Kidney (tissue), 14 donors: ENCODE results near the gene RAB6B. TPM values are rescaled to one million over a fixed set of nuclear protein-coding genes. Genes with fewer than 3 reads are reported as not detected.

Experiments
- DNase-seq, 5 donors: peaks; one replicate each; pipeline ENCODE4 v3.0.0-alpha.2; 2013 to 2020
- FAIRE-seq: peaks from 2 replicates; lab custom pipeline; 2012; peaks lifted over from hg19 to GRCh38; lab: Jason Lieb, UNC
- H3K27ac ChIP-seq, 2 donors: one replicate each; pipeline ENCODE4 v1.7.0; 2013; ENCODE audit warnings: low read depth in 2 of 2, low read length in 2 of 2, inconsistent platforms in 1 of 2
- H3K27me3 ChIP-seq: one replicate; pipeline ENCODE4 v1.7.1; 2013; ENCODE audit warnings: low read length, inconsistent platforms; ENCODE audit not compliant: control insufficient read depth, insufficient read depth
- H3K36me3 ChIP-seq, 3 donors: one replicate each; pipeline versions ENCODE4 v1.7.0 to v1.7.1; 2013; ENCODE audit warnings: low read length in 3 of 3, control low read depth in 1 of 3, inconsistent platforms in 1 of 3; ENCODE audit not compliant: insufficient read depth in 3 of 3, control insufficient read depth in 2 of 3
- H3K4me1 ChIP-seq, 3 donors: one replicate each; pipeline versions ENCODE4 v1.7.0 to v1.7.1; 2013; ENCODE audit warnings: low read length in 3 of 3, inconsistent platforms in 1 of 3, low read depth in 1 of 3; ENCODE audit not compliant: control insufficient read depth in 2 of 3, insufficient read depth in 2 of 3
- H3K4me3 ChIP-seq, 3 donors: one replicate each; pipeline versions ENCODE4 v1.7.0 to v1.8.1; 2013; ENCODE audit warnings: low read length in 3 of 3, control low read depth in 1 of 3, inconsistent platforms in 1 of 3
- H3K9ac ChIP-seq, 3 donors: one replicate each; pipeline versions ENCODE4 v1.7.0 to v1.7.1; 2013; ENCODE audit warnings: low read length in 3 of 3, control low read depth in 1 of 3, inconsistent platforms in 1 of 3
- H3K9me3 ChIP-seq, 3 donors: one replicate each; pipeline versions ENCODE4 v1.7.0 to v1.7.1; 2013; ENCODE audit warnings: low read length in 3 of 3, control low read depth in 1 of 3, inconsistent platforms in 1 of 3; ENCODE audit not compliant: control insufficient read depth in 2 of 3, insufficient read depth in 1 of 3
- intact Hi-C: fragments of 100-400 bp; cut with DNase I; formaldehyde crosslinking; loops from one replicate; pipeline ENCODE4 v1.11.1; 2022
- polyA plus RNA-seq: library from polyadenylated mRNA; stranded (reverse); fragments of 350-450 nt; fragmentation: Illumina TruSeq; extraction: RNeasy Lipid Tissue Mini Kit (QIAGEN cat#74804); gene quantifications from one replicate; pipeline ENCODE4 v1.2.3, GENCODE V29; 2014; ENCODE audit warnings: low read depth, low replicate concordance; ENCODE audit not compliant: insufficient read depth
- total RNA-seq: library from RNA; stranded (reverse); fragmentation: NEBNext Ultra II Directional; extraction: Animal tissue kit (Norgen Biotek cat#: 25700); gene quantifications from one replicate; pipeline ENCODE4 v1.2.1, GENCODE V29; 2021
- TF ChIP-seq, protein P1 (sequence below): IDR thresholded peaks from 3 replicates; pipeline ENCODE4 v1.5.1; 2012; ENCODE audit warnings: mild to moderate bottlenecking, moderate library complexity, borderline replicate concordance; ENCODE audit not compliant: insufficient read depth; ENCODE audit errors: extremely low read depth
- donor health status: control.
- donor health status: control.
- donor health status: control.
- donor health status: control.
- donor health status: control.
- donor health status: DM: yes; HTN: yes; CAD: no.
- donor health status: Normal renal cell carcinoma (clear cell type).

RAB6B gene
- total and polyA plus RNA-seq, 2 donors from 2014 or later: 6.6 to 17.7 TPM

DNA sequence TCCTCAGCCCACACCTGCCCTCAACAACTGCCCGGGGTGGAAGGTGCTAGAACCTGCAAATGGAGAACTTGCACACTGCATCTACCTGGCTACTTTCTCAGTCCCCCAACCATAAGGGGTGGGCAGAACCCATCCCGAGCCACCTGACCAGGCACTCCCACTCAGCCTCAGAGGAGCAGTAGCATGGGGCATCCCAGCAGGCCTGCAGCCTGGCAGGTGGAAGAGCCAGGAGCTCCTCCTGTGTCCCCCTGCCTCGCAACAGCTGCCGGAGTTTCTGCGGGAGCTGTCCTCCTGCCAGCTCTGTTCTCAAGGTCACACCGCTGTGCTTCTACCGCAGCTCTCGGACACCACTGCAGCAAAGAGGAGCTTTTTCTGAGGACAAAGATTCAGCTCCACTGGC, 27.5 kb downstream of the RAB6B start:
- TF ChIP-seq, protein P1, sequence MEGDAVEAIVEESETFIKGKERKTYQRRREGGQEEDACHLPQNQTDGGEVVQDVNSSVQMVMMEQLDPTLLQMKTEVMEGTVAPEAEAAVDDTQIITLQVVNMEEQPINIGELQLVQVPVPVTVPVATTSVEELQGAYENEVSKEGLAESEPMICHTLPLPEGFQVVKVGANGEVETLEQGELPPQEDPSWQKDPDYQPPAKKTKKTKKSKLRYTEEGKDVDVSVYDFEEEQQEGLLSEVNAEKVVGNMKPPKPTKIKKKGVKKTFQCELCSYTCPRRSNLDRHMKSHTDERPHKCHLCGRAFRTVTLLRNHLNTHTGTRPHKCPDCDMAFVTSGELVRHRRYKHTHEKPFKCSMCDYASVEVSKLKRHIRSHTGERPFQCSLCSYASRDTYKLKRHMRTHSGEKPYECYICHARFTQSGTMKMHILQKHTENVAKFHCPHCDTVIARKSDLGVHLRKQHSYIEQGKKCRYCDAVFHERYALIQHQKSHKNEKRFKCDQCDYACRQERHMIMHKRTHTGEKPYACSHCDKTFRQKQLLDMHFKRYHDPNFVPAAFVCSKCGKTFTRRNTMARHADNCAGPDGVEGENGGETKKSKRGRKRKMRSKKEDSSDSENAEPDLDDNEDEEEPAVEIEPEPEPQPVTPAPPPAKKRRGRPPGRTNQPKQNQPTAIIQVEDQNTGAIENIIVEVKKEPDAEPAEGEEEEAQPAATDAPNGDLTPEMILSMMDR: no peak
- no peak overlapping the region for H3K4me3 ChIP-seq
- H3K27ac ChIP-seq: no peak overlapping the region
- DNase-seq (peak; percentile 31 to 43 (median 34)), FAIRE-seq (no peak)
- peaks cover 0 to 2% (median 0%) of the 10 kb centered on the region in 3 donors for H3K4me1 ChIP-seq
- H3K27me3 ChIP-seq: no peaks in the 10 kb centered on the region
- intact Hi-C loops: no loop called here
- H3K36me3 ChIP-seq: no peaks in the 10 kb centered on the region
- H3K9ac ChIP-seq: no peak overlapping the region
- no peaks in the 10 kb centered on the region for H3K9me3 ChIP-seq

DNA sequence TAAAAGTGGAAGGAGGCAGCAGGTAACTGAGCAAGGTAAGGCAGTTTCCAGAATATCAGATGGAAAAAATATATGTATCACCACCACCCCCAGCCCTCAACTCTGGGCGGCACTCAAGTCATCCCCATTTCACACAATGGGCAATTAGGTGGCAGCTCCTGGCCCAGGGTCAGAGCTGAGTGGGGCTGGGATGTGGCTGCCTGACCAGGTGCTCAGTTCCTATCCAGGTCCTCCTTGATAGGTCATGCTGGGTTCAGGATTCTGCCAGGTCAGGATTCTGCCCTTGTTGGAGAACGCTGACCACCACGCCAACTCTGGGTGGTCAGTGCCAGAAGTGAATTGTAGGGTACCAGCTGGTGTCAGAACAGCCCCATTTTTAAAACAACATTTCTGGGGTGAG, 29.5 kb downstream of the RAB6B start:
- Histone ChIP-seq H3K4me1 (peaks cover 0 to 2% (median 0%) of the 10 kb centered on the region in 3 donors), H3K27ac (no peak overlapping the region), H3K9me3 (no peaks in the 10 kb centered on the region), H3K9ac (no peak overlapping the region), H3K4me3 (no peak overlapping the region), H3K27me3 (no peaks in the 10 kb centered on the region), H3K36me3 (no peaks in the 10 kb centered on the region)
- no peak for FAIRE-seq
- TF ChIP-seq, protein P1: no peak
- DNase-seq: peak in 2 of 5 donors; percentile 9 to 24
- intact Hi-C loops: no loop called here

DNA sequence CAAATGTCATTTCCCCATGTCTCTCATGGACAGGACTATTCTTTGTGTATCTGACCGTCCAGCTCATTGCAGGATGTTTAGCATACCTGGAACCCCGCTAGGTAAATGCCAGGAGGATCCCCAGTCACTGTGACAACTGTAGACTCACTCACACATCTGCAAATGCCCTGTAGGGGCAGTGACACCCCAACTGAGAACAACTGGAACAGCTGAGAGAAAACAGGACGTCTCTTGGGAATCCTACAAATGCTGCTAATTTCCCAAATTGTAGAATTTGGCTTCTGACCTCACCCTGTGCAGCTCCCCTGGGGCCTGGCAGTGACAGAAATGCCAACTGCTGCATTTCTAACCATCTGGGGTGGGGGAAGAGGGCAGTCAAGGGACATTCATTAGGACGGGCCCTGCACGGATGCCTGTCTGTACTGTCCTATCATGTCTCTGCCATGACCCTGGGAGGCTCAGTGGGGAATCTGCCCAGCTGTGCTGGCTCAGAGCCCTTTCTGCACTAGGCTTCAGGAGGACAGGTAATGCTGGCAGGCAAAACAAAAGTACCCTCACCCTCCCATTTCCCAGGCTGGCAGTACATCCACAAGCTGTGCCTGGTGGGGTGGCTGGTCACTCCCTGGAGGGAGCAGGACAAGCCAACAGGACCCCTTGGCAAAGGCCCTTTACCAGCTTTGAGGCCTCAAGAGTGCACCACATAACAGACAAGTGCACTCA, 30.4 kb downstream of the RAB6B start:
- FAIRE-seq: no peak
- DNase-seq: peak in 2 of 5 donors; percentile 7 to 12
- Histone ChIP-seq H3K9me3 (no peaks in the 10 kb centered on the region), H3K4me1 (peaks cover 0 to 2% (median 0%) of the 10 kb centered on the region in 3 donors), H3K4me3 (no peak overlapping the region), H3K36me3 (no peaks in the 10 kb centered on the region), H3K27ac (no peak overlapping the region), H3K27me3 (no peaks in the 10 kb centered on the region), H3K9ac (no peak overlapping the region)
- intact Hi-C loops: no loop called here
- TF ChIP-seq, protein P1: no peak

DNA sequence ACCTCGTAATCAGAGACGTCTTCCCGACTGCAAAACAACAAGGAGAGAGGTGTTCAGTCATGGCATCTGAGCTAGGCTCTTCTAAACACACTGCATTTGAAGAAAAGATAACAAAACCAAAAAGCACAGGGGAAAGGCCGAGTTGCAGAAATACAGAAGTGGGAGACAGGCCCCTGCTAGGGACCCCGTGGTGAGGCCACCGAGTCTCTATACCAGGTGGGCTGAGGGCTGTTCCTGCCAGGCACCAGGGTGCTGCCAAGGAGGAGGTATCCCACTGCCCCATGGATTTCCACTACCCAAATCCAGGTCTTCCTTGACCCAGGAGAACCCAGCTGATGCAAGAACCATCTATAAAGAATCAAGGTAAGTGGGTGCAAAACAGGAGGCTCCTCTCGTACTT, 31.1 kb downstream of the RAB6B start:
- Histone ChIP-seq H3K4me3 (no peak overlapping the region), H3K27me3 (no peaks in the 10 kb centered on the region), H3K4me1 (peaks cover 0 to 2% (median 0%) of the 10 kb centered on the region in 3 donors), H3K36me3 (no peaks in the 10 kb centered on the region), H3K27ac (no peak overlapping the region), H3K9ac (no peak overlapping the region), H3K9me3 (no peaks in the 10 kb centered on the region)
- TF ChIP-seq, protein P1: no peak
- DNase-seq: peak in 1 of 5 donors; percentile 16
- intact Hi-C loops: no loop called here
- no peak for FAIRE-seq
